ENCODE results near the gene ANKIB1. TPM values are rescaled to one million over a fixed set of nuclear protein-coding genes. Genes with fewer than 3 reads are reported as not detected.
"Not testable (repeated sequence)": the region's sequence is repeated elsewhere in the genome, so short reads cannot be mapped to it uniquely, and the experiment has no call there.

Gene ANKIB1
- polyA plus RNA-seq, 3 donors, result 41.6 to 44.5 (median 42.7) TPM

DNA sequence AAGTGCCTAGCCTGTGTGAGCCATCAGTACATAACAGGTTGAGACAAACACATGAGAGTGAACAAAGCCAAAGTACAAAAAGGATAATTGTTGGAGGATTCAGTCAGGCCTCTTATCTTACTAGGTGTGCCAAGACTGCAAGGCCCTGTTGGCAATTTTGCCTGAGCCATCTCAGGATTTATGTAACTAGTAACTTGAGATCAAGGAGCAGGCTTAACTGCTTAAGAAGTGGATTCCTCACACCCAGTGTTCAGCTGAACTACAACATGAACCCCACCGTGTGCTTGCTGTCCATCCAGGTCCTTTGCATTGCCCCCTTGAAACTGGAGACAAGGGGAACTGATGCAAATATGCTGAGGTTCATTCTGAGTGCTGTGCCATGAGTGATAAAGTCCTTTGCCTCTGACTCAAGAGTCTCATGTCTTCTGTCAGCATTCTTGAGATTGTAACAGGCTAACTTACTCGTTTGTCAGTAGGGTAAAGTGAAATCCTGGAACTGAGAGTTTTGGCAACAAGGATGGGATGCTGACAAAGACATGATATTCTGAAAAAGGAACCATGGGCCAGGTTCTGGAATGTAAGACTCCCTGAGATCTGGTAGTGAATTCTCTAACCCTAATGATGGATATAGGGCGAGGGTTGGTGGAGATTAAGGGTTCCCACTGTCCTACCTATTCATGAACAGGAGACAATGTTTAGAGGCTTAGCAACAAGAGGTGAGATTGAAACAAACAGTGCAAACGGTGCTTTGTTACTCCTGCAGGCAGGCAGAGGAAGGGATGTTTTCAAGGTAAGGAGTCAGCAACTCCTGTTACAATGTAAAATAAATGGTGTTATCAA is 157.4 kb downstream of the ANKIB1 start:
- no peak for DNase-seq (ENCODE audit: low read depth in 3 of 3, low spot score in 2 of 3)

DNA sequence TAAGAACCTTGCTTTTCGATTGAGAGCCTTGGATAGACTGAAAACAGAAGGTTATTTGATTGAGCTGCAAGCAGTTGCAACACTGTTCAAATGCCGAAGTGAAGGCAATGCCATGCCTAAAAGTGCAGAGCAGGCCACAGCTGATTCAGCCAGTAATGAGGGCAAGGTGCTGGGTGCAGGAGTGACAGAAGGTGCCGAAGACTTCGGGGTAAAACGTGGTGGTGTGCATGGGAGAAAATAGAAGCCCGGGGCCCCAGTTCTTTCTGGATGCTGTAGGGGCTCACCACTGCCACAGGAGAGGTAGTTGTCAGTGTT is 157.9 kb downstream of the ANKIB1 start:
- DNase-seq (ENCODE audit: low read depth in 3 of 3, low spot score in 2 of 3), result no peak

DNA sequence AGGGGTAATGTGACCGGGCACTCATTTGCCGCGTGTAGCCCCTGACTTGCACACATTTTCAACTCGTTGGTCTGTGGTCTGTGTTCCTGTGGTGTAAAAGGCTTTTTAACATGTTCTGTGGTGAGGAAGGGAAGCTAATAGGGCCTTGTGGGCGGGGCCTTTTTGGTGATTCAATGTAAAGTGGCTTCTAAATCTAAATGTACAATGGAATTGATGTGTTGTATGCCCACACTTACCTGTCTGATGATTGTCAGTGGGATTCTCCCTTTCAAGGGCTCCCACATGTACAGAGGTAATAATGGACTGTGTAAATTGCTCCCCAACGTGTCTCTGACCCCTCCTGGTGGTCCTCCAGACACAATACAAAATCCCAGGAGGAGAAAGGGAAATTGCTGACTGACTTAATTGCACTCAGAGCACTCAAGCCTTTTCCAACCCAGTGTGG is 158.4 kb downstream of the ANKIB1 start:
- no peak for DNase-seq (ENCODE audit: low read depth in 3 of 3, low spot score in 2 of 3)

DNA sequence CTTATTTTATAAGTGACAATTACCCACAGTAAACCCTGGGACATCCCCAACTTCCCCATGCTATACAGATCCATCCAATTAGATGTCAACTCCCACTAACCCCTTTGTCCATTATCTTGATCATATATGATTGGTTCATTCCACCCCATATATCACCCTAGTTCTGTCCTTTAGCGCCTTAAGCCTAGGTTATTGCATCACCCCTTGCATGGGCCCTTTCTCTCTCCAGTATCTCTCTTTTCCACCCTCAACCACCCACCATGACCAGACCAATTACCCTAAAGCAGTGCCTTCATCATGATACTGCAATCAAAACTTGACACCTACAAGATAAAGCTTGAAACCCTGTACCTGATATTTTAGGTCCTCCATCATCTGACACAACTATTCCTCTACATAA is 163.6 kb downstream of the ANKIB1 start:
- no peak for DNase-seq (ENCODE audit: low read depth in 3 of 3, low spot score in 2 of 3)

DNA sequence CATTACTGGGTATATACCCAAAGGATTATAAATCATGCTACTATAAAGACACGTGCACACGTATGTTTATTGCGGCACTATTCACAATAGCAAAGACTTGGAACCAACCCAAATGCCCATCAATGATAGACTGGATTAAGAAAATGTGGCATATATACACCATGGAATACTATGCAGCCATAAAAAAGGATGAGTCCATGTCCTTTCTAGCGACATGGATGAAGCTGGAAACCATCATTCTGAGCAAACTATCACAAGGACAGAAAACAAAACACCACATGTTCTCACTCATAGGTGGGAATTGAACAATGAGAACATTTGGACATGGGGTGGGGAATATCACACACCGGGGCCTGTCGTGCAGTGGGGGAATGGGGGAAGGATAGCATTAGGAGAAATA is 164.4 kb downstream of the ANKIB1 start:
- DNase-seq (ENCODE audit: low read depth in 3 of 3, low spot score in 2 of 3), result not testable (repeated sequence)

DNA sequence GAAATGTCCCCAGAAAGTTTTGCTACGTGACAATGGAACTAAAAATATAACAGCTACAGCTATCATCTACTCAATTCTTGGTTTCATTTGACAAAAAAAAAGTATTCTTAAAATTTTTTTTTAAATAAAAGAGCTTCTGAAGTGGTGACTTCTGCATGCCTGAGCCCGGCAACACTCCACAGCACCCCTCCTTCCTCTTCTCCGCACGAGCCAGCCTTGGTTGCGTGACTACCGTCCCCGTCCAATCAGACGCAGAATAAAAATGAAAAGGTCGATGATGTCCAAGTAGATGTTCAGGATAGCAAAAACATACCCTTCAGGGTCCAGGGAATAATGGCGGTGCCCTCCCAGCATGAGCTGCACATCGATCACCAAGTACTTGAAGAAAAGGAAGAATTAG is 167.0 kb downstream of the ANKIB1 start:
- DNase-seq (ENCODE audit: low read depth in 3 of 3, low spot score in 2 of 3), result no peak

DNA sequence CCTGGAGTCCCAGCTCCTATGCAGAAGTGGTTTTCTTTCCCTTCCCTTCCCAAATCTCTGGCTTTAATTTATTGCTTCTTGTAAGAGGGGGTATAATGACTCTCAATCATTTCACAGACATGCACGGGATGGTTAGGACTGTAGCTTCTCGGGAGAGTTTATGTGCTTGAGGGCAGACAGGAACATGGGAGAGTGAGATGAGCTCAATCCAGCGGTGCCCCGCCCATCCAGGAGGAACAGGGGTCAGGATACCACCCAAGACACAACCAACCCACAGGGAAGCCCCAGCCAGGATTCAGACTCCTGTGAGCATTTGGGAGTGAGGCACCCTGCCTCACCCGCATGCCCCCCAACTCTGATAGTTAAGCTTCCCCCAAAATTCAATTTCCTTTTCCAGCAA is 167.8 kb downstream of the ANKIB1 start:
- DNase-seq (ENCODE audit: low read depth in 3 of 3, low spot score in 2 of 3), result no peak

DNA sequence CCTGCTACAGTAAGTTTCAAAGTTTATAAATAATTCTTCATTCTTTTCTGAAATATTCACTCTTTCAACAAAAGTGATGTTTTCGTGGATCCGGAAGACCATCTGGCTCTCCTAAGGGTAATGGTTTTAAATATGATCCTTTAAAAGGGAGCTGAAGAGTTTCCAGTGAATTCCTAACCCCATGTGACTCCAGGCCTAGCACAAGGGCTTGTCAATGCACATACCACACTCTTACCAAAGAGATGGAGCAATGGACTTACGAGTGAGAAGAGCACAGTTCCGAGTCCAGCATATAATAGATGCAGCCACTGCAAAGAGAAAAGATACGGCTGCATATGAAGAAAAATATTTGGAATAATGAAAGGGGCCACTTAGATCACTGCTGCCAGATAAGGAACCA is 169.5 kb downstream of the ANKIB1 start:
- DNase-seq (ENCODE audit: low read depth in 3 of 3, low spot score in 2 of 3), result no peak

DNA sequence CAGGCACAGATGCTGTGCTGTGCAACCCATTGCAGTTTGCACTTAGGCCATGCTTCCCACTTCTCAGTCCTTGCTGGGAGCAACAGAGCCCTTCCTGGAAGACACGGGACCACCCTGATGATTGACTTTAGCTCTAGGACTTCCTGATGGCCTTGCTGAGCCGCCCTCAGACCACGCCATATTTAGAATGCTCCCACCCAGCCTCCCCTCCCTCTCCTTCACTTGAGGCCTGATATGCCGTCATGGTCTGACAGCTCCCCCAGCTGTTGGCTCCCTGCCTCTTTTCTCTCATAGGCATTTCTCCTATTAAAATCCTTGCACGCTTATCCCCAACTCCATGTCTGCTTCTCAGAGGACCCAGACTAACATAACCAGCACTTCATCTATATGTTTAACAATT is 172.1 kb downstream of the ANKIB1 start:
- no peak for DNase-seq (ENCODE audit: low read depth in 3 of 3, low spot score in 2 of 3)

DNA sequence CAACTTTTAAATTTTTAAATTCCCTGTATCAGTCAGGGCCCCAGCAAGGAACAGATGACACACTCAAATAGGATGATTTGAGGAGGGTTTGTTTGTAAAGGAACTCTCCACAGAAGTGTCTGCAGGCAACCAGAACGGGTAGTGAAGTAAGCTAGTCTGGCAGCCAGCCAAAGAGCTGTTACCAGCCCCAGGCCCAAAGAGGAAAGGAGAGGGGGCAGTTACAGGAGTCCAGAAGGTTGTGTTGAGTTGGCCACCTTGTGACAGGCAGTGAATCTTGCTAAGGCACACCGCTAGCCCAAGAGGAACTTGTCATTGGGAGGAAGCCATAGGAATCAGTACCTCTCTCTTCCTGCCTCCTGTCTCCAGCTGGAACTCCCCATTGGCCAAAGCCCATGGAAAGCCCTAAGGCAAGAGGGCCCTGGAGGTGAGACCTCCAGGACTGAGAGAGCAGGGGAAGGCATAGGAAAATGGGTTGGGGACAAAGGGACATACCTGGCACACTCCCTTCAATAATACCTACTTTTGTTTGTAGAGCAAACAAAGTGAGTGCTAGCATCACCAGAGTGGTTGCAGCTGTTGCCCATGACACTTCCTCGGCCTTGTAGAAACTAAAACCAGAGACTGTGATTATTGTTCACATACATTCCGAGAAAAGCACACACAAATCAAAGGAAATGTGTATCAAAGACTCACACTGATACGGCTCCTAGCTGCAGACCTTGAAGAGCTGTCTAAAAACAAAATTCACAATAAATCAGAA is 176.1 kb downstream of the ANKIB1 start:
- peak in 2 of 3 donors; percentile 27 to 31 for DNase-seq (ENCODE audit: low read depth in 3 of 3, low spot score in 2 of 3)

DNA sequence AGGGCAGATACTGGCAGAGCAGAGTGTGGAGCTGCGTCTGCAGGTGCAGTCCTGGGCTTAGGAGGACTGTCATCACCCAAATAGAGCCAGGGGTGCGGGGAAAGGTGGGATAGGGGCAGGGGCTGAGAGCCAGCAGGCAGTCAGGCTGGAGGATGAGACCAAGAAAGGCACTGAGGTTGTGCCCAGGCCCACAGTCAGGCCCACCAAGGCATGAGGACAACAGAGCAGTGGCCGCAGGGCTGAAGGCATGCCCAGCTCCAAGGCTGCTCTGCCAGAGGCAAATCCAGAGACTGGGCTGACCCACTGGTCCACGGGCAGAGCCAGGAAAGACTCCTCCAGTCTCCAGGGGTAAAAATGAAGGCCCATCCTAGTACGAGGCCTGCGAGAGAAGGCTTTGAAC is 177.2 kb downstream of the ANKIB1 start:
- no peak for DNase-seq (ENCODE audit: low read depth in 3 of 3, low spot score in 2 of 3)

DNA sequence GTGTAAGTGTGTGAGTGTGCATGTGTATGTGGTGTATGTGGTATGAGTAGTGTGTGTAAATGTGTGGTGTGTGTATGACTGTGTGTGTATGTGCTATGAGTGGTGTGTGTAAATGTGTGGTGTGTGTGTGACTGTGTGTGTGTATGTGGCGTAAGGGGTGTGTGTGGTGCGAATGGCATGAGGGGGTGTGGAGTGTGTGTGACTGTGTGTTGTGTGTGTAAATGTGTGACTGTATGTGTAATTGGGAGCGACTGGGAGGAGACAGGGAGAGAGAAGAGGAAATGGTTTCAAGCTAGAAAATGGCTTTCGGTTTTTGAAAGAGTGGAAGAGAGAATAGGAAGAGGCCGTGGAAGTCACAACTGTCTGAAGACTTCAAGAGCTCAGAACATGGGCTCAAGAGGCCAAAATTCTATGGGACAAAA is 177.9 kb downstream of the ANKIB1 start:
- no peak for DNase-seq (ENCODE audit: low read depth in 3 of 3, low spot score in 2 of 3)

DNA sequence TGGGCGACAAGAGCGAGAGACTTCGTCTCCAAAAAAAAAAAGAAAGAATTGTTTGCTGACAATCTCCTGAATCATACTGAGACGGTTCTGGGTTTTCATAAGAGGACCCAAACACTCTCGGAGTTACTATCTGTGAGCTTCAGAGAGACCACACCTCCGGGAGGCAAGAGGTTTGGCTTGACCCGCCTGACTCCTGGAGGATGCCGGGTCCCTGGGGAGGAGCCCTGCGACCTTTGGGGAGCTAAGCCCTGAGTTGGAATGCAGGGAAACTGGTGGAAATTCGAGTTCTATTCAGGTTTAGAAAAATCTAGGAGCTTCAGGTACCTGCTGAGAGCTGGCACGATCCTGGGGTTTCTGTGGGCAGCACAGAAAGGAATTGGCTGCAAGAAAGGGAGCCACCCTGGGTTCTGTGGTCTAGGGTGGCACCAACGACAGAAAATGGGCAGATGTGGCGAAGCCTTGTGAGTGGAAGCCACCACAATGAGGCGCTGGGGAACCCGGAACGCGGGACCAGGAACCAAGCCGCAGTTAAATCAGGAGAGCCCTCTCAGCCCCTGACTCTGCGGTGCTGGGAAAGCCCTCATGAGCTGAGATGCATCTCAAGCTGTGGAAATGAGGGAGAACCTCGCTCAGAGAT is 179.7 kb downstream of the ANKIB1 start:
- no peak for DNase-seq (ENCODE audit: low read depth in 3 of 3, low spot score in 2 of 3)

DNA sequence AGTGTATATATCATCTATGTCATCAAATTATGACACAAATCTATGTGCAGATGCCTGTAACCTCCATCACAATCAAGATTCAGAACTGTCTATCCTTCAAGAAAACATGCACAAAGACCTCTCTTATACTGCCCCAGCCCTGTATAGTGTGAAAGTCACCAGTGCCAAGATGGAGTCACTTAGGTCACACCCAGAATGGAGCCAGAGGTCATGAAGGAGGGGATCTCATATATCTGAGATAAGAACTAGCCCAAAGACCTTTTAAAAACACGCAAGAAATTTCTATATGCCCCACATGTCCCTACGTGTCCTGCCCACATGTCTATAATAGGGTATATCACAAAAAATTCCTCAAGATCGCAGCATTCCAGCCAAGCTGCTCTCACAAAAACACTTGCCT is 181.4 kb downstream of the ANKIB1 start:
- no peak for DNase-seq (ENCODE audit: low read depth in 3 of 3, low spot score in 2 of 3)

DNA sequence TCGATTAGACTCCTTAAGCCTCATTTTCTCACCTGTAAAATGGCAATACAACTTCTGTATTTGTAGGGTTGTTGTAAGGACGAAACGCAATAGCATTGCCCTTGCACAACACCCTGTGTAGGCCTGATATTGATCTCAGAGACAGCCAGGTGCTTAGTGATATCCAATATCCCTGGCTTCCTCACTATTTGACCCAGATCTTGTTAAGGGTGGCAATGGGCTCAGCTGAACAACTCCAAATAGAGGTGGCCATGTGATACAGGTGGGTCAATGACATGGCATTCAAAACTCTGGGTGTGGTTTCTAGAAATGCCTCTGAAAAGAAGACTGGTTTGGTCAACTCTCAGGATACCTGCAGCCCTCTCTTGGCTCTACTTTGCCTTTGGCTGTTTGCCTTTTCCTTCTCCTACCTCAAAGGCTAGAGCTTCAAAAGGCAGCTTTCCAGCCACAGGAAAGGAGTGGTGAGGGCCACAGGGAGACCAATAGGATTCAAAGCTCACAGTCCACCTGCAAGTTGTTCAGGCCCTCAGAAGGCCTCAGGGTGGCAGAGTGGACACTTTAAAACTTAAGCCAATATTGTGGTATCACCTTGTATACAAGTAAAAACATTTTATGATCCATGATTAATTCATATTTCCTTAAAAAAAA is 186.6 kb downstream of the ANKIB1 start:
- DNase-seq (ENCODE audit: low read depth in 3 of 3, low spot score in 2 of 3), result no peak

DNA sequence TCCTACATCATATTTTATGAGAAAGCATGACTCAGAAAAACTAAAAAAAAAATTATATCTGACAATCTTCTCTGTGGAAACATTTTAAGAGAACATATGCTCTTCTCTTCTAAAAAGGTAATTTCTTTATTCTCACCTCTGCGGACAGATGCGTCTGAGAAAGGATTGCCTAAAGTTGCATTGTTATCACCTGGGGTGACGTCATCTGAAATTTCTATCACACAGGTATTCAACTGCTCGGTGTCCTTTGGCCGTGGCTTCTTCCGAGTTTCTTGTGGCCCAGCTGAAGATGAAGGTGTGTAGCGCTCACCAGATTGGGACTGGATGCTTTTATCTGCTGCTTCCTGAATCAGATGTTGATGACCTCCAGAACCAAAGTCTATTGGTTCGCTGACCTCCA is 187.2 kb downstream of the ANKIB1 start:
- no peak for DNase-seq (ENCODE audit: low read depth in 3 of 3, low spot score in 2 of 3)

DNA sequence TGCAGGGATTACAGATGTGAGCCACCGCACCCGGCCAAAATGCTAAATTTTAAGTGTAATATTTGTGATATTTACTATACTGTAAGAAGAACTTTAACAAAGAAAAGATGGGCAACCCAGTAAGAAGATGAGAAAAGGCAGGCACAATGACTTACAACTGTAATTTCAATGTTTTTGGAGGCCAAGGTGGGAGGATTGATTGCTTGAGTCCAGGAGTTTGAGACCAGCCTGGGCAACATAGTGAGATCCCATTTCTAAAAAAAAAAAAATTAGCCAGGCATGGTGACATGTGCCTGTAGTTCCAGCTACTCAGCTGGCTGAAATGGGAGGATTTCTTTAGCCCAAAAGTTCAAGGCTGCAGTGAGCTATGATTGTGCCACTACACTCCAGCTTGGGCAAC is 189.8 kb downstream of the ANKIB1 start:
- DNase-seq (ENCODE audit: low read depth in 3 of 3, low spot score in 2 of 3), result no peak

DNA sequence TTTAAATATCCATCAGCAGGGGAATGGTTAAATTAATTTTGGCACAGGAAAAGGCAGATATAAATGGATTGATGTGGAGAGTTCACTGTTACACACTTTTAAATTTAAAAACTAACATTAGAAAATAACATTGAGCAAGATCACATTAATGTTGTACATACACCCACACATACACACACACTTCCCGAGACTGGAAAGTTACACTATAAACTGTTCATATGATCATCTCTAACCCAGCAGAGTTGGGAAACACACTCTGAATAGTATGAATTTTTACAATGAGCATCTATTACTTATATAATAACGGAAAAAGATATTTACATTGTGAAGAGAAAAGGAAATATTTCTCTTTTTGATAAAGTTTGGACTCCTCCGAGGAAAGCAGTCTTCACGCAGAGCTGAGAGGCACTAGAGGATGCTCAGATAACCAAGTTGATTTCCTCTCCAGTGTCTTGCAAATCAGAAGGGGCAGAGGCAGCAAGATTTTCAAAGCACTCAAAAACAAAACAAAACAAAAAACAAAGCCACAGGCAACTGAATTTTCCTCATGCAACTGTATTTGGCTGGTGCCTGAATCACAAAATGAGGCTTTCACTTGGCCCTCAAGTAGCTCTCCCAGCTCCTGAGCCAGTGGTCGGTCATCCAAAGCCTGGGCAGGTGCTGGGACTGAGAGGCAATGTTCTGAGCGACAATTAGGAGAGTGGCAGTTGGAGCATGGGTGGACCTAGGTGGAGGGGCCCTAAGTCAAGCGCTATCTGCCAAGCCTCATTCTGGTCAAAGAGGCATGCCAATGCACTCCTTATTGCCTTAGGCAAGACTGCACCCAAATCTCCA is 191.1 kb downstream of the ANKIB1 start:
- no peak for DNase-seq (ENCODE audit: low read depth in 3 of 3, low spot score in 2 of 3)

DNA sequence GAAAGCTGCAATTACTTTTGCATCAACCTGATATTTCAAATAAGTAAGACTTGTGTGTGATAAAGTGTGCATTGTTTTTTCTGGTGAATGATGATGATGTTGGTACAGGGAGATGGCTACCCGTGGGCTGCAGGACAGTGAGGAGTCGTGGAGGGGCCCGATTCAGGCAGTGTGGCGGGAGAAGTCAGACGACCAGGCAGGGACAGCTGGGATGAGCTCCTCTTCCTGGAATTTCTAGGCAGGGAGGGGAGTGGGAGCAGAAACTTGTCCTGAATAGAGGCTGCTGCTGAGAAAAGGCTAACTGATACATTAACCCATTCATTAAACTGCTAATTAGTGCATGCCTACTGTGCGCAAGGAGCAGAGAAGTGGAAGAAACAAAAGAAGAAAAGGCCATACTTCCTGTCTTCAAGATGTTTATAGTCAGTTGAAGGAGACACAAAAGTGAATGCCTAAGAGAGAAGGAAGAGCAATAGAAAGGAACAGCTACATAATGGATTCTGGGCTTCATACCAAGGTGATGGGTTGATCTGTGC is 192.2 kb downstream of the ANKIB1 start:
- DNase-seq (ENCODE audit: low read depth in 3 of 3, low spot score in 2 of 3), result no peak

DNA sequence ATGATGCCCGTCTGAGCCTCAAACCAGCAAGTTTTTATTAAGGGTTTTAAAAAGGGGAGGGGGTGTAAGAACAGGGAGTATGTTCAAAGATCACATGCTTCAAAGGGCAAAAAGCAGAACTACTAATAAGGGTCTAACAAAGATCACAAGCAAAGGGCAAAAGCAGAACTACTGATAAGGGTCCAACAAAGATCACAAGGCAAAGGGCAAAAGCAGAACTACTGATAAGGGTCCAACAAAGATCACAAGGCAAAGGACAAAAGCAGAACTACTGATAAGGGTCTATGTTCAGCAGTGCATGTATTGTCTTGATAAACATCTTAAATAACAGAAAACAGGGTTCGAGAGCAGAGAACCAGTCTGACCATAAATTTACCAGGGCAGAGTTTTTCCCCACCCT is 196.9 kb downstream of the ANKIB1 start:
- DNase-seq (ENCODE audit: low read depth in 3 of 3, low spot score in 2 of 3), result not testable (repeated sequence)

Measured in right renal cortex interstitium (tissue), 3 donors.